Right lobe of liver (tissue), 4 donors: ENCODE results near the gene LRRC66.

Experiments
- POLR2A ChIP-seq: fragments of 450-650 bp; IDR thresholded peaks from one replicate; pipeline ENCODE4 v1.6.1; 2017; ENCODE audit warnings: antibody characterized with exemption, mild to moderate bottlenecking
- TF ChIP-seq, protein P1 (sequence below), 4 donors: fragments of 200-600 bp in 3 of 4; fragments of 450-650 bp in 1 of 4; IDR thresholded peaks; one replicate each; pipeline versions ENCODE4 v1.5.1 to v1.8.0; 2016 to 2022; ENCODE audit warnings: antibody characterized with exemption in 4 of 4, mild to moderate bottlenecking in 2 of 4
- donor health status: DM: no; HTN: no; CAD: no.
- donor health status: DM: no; HTN: no; CAD: no.
- donor health status: DM: no; HTN: yes; CAD: no.

DNA sequence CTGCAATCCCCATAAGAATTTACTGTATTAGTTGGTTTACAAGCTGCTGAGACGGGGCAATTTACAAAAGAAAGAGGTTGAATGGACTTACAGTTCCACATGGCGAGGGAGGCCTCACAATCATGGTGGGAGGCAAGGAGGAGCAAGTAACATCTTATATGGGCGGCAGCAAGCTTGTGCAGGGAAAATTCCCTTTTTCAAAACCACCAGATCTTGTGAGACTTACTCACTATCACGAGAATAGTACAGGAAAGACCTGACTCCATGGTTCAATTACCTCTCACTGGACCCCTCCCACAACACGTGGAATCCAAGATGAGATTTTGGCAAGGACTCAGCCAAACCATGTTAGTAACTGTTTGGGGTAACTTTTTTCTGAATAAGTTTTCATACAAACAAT, 29.1 kb upstream of the LRRC66 start:
- TF ChIP-seq, protein P1, sequence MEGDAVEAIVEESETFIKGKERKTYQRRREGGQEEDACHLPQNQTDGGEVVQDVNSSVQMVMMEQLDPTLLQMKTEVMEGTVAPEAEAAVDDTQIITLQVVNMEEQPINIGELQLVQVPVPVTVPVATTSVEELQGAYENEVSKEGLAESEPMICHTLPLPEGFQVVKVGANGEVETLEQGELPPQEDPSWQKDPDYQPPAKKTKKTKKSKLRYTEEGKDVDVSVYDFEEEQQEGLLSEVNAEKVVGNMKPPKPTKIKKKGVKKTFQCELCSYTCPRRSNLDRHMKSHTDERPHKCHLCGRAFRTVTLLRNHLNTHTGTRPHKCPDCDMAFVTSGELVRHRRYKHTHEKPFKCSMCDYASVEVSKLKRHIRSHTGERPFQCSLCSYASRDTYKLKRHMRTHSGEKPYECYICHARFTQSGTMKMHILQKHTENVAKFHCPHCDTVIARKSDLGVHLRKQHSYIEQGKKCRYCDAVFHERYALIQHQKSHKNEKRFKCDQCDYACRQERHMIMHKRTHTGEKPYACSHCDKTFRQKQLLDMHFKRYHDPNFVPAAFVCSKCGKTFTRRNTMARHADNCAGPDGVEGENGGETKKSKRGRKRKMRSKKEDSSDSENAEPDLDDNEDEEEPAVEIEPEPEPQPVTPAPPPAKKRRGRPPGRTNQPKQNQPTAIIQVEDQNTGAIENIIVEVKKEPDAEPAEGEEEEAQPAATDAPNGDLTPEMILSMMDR (IDR thresholded peaks at IDR 0.05), result no peak
- TF ChIP-seq POLR2A, result no peak
